ENCODE measurements around the gene MAGED2. TPM values are rescaled to one million over a fixed set of nuclear protein-coding genes. Genes with fewer than 3 reads are reported as not detected.
"Not testable (repeated sequence)": the region's sequence is repeated elsewhere in the genome, so short reads cannot be mapped to it uniquely, and the experiment has no call there.

The MAGED2 gene
- total and polyA plus RNA-seq, 4 donors: 370 to 725 (median 490) TPM

DNA sequence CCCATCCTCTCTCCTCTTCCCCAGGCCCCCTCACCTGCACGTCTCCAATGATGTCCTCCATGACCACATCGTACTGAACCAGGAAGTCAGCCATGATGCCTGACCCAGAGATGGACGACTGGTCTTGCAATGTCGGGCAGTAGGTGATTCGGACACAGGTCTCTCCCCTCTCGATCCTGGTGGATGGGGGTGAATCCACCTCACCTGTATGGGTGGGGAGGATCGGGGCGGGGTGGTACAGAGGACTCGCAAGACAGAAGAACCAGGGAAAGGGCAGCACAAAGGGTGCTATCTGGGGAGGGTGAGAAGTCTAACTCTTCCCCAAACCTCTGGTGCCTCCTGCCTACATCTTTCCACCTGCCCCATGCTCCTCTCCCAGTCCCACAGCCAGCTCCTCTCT is 19.1 kb upstream of the MAGED2 start:
- Histone ChIP-seq H3K4me3 (ENCODE audit: low read depth, low read length) (no peak overlapping the region), H3K27ac (ENCODE audit: low read depth, low read length) (peak overlapping the region; percentile 67), H3K4me1 (ENCODE audit: control insufficient read depth, insufficient read depth, low read length) (peaks cover 4% of the 10 kb centered on the region), H3K27me3 (ENCODE audit: control insufficient read depth, insufficient read depth, low read length) (no peaks in the 10 kb centered on the region), H3K36me3 (ENCODE audit: control insufficient read depth, insufficient read depth, low read length) (no peaks in the 10 kb centered on the region), H3K9me3 (ENCODE audit: control insufficient read depth, insufficient read depth, low read length) (peaks cover 2% of the 10 kb centered on the region)
- 80% methylated on average over 2 of the region's 9 CpGs for WGBS (ENCODE audit: insufficient coverage)
- DNase-seq (ENCODE audit: low read depth in 4 of 6, low spot score in 6 of 6): no peak

DNA sequence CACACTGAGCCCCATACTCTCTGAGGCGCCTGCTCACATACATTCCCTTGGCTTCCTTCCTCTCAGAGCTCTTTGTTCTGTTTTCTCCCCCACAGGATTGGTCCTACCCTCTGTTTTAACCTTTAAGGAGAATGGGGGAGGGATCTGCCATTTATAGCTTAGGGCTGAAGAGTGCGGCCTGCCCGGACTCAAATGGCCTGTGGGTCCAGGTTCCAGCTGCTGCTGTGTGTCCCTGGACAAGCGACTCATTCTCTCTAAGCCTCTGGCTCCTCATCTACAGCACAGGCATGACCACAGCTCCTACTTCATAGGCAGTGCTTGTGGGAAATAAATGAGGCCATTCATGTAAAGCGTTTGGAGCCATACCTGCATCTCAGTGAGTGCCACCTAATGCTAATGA is 18.1 kb upstream of the MAGED2 start:
- H3K4me1 ChIP-seq (ENCODE audit: control insufficient read depth, insufficient read depth, low read length); H3K4me3 ChIP-seq (ENCODE audit: low read depth, low read length); H3K9me3 ChIP-seq (ENCODE audit: control insufficient read depth, insufficient read depth, low read length); H3K36me3 ChIP-seq (ENCODE audit: control insufficient read depth, insufficient read depth, low read length); H3K27ac ChIP-seq (ENCODE audit: low read depth, low read length); H3K27me3 ChIP-seq (ENCODE audit: control insufficient read depth, insufficient read depth, low read length); DNase-seq (ENCODE audit: low read depth in 4 of 6, low spot score in 6 of 6): not testable (repeated sequence)
- no CpG with 5 or more reads among the region's 5 CpGs for WGBS (ENCODE audit: insufficient coverage)

DNA sequence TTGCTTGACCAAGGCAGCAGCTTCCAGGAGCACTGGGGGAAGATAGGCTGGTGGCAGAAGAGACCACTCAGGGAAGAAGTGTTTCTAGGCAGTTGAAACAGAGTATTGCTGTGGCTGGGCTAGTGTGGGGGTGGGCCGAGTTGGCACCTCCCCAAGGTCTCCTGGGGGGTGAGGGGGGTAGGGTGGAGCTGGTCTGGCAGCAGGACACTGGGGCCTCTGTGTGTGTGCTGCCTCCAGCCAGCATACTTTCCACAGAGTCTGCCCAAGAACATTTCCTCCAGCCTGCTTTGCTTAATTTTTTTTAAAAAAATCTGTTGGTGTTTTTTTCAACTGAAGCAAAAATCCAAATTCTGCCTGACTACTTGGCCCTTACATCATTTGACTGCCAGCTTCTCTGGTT is 13.5 kb upstream of the MAGED2 start:
- no peaks in the 10 kb centered on the region for H3K27me3 ChIP-seq (ENCODE audit: control insufficient read depth, insufficient read depth, low read length)
- H3K4me1 ChIP-seq (ENCODE audit: control insufficient read depth, insufficient read depth, low read length): no peaks in the 10 kb centered on the region
- no peak overlapping the region for H3K4me3 ChIP-seq (ENCODE audit: low read depth, low read length)
- H3K9me3 ChIP-seq (ENCODE audit: control insufficient read depth, insufficient read depth, low read length): no peaks in the 10 kb centered on the region
- H3K36me3 ChIP-seq (ENCODE audit: control insufficient read depth, insufficient read depth, low read length): no peaks in the 10 kb centered on the region
- 14% methylated on average over 1 of the region's 1 CpG for WGBS (ENCODE audit: insufficient coverage)
- DNase-seq (ENCODE audit: low read depth in 4 of 6, low spot score in 6 of 6): peak in 2 of 6 donors; percentile 1 to 43
- peak overlapping the region; percentile 49 for H3K27ac ChIP-seq (ENCODE audit: low read depth, low read length)

DNA sequence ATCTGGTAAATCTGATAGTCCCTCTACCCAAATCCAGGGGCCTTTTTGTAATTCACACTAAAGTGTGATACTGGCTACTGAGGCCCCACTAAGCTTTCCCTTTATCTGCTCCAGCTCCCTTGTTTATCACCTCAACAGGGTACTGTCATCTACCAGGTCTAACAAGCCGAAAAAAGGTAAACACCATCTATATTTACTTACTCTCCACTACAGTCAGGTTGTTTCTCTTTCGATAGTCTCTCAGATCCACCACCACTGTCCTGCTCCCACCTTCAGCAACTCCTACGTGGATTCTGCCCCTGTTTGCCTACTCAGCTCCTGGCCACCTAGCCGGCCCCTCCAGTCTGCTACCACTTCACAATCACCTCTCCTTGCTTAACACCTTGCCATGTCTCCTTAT is 12.8 kb upstream of the MAGED2 start:
- WGBS (ENCODE audit: insufficient coverage): 46% methylated on average over 3 of the region's 4 CpGs
- Histone ChIP-seq H3K27ac (ENCODE audit: low read depth, low read length) (peak overlapping the region; percentile 3), H3K36me3 (ENCODE audit: control insufficient read depth, insufficient read depth, low read length) (no peaks in the 10 kb centered on the region), H3K4me3 (ENCODE audit: low read depth, low read length) (no peak overlapping the region), H3K27me3 (ENCODE audit: control insufficient read depth, insufficient read depth, low read length) (no peaks in the 10 kb centered on the region), H3K9me3 (ENCODE audit: control insufficient read depth, insufficient read depth, low read length) (no peaks in the 10 kb centered on the region), H3K4me1 (ENCODE audit: control insufficient read depth, insufficient read depth, low read length) (no peaks in the 10 kb centered on the region)
- no peak for DNase-seq (ENCODE audit: low read depth in 4 of 6, low spot score in 6 of 6)

DNA sequence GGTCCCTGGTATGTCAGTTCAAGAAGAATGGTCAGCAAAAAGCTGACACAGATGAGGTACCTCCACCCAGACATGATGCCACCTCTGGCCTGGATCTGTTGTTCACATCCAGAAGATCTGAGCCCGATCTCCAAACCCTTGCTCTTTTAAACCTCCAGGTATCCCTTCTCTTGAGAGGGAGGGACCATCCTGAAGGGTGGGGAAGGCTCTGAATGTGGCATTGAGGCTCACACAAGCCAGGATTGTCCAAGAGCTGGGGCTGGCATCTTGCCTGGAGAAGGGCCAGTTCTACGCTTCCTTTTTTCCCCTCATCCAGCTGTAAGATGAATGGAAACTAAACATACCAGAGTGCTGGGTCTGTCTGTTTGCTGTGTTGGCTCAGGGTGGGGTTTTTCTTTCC is 9.4 kb upstream of the MAGED2 start, which contains the start of gene ITIH6:
TSS of gene ITIH6 (minus strand) at position 119 of the 400 bp plus-strand sequence. CDS start at position 74, 45 bp downstream.
- Histone ChIP-seq H3K27ac (ENCODE audit: low read depth, low read length) (no peak within 1 kb of the TSS), H3K4me1 (ENCODE audit: control insufficient read depth, insufficient read depth, low read length) (no peaks in the 10 kb centered on the region), H3K9me3 (ENCODE audit: control insufficient read depth, insufficient read depth, low read length) (no peaks in the 10 kb centered on the region), H3K36me3 (ENCODE audit: control insufficient read depth, insufficient read depth, low read length) (no peaks in the 10 kb centered on the region), H3K4me3 (ENCODE audit: low read depth, low read length) (no peak within 1 kb of the TSS), H3K27me3 (ENCODE audit: control insufficient read depth, insufficient read depth, low read length) (no peaks in the 10 kb centered on the region)
- WGBS (ENCODE audit: insufficient coverage): no CpG with 5 or more reads among the region's 2 CpGs
- DNase-seq (ENCODE audit: low read depth in 4 of 6, low spot score in 6 of 6): peak in 2 of 6 donors; percentile 12 to 32

DNA sequence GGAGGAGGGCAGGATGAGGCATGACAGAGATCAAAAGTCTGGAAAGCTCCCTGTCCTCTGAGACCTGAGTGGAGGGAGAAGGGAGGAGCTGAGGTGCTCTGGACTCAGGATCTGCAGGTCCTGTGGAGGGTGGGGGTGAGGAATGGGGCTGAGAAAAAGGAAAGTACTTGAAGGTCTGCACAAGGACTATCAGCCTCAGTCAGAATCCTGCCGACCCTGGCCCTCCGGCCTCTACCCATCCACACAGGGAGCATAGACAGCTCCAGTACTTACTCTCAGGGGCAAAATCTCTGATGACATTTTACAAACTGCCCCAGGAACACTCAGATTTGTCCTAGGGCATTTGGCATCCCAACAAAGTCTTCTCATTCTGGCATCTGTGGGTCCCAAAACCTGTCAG is 8.5 kb upstream of the MAGED2 start:
- Histone ChIP-seq H3K27me3 (ENCODE audit: control insufficient read depth, insufficient read depth, low read length) (no peaks in the 10 kb centered on the region), H3K36me3 (ENCODE audit: control insufficient read depth, insufficient read depth, low read length) (no peaks in the 10 kb centered on the region), H3K4me1 (ENCODE audit: control insufficient read depth, insufficient read depth, low read length) (no peaks in the 10 kb centered on the region), H3K9me3 (ENCODE audit: control insufficient read depth, insufficient read depth, low read length) (no peaks in the 10 kb centered on the region), H3K27ac (ENCODE audit: low read depth, low read length) (no peak overlapping the region), H3K4me3 (ENCODE audit: low read depth, low read length) (no peak overlapping the region)
- no peak for DNase-seq (ENCODE audit: low read depth in 4 of 6, low spot score in 6 of 6)
- 77% methylated on average over 2 of the region's 2 CpGs for WGBS (ENCODE audit: insufficient coverage)

DNA sequence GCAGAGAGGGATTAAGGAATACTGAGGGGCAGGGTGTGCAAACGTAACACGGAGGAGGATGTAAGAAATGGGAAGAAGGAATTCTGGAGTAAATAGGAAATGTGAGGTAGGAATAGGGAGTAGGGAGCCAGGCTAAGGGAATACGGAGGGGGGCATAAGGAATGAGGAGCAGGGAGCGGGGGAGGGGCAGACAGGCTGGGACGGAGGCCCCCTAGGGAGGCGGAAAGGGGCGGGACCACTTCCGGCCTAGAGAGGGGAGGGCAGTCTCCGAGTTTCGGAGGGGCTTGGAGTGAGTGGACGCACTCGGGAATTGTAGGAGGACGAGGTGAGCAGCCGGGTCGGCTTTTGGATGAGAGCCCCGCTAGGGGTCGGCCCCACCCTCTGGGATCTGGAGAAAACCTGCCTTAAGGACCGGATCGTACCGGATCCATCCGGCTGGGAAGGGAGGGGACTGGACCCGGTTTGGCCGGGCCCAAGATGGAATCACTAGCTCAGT is 612 bp downstream of the MAGED2 start:
- Histone ChIP-seq H3K4me3 (ENCODE audit: low read depth, low read length) (peak overlapping the region; percentile 65), H3K36me3 (ENCODE audit: control insufficient read depth, insufficient read depth, low read length) (peaks cover 21% of the 10 kb centered on the region), H3K27me3 (ENCODE audit: control insufficient read depth, insufficient read depth, low read length) (no peaks in the 10 kb centered on the region), H3K27ac (ENCODE audit: low read depth, low read length) (peak overlapping the region; percentile 95), H3K9me3 (ENCODE audit: control insufficient read depth, insufficient read depth, low read length) (no peaks in the 10 kb centered on the region), H3K4me1 (ENCODE audit: control insufficient read depth, insufficient read depth, low read length) (peaks cover 18% of the 10 kb centered on the region)
- 33% methylated on average over 23 of the region's 23 CpGs for WGBS (ENCODE audit: insufficient coverage)
- peak; percentile 63 to 96 (median 73) for DNase-seq (ENCODE audit: low read depth in 4 of 6, low spot score in 6 of 6)

DNA sequence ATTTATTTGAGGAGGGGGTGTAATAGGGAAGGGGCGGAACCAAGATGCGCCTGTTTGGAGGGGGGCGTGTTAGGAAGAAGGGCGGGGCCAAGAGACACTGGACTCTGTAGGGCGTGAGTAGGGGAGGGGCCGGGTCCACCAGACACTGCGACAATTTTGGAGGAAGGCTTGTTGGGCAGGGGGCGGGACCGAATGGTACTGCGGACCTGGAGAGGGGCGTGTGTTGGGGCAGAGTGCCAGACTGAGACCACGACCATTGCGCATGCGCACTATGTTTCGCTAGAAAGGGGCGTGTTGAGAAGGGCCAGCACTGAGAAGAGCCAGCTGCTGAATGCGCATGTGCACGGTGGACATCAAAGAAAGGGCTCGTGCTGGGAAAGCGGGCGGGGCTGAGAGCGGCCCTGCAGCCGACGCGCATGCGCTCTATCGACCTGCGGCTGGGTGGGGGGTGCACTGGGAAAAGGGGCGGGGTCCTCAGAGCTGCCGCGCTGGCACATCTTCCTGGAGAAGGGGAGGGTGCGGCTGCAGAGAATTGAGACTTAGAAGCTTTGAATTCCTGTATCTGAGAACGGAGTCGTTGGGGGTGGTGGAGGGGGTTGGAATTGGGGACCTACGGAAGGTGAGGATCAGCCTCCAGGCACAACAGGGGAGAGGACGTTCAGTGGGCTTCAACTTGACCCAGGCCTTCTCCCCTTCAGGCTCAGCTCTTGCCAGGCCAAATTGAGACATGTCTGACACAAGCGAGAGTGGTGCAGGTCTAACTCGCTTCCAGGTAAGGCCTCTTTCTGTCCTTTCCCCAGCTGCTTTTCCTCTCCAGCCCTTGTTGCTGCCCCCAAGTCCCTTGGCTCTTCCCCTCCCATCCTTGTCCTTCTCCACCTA is 1.3 kb downstream of the MAGED2 start:
- peak overlapping the region; percentile 95 for H3K27ac ChIP-seq (ENCODE audit: low read depth, low read length)
- WGBS (ENCODE audit: insufficient coverage): 33% methylated on average over 38 of the region's 38 CpGs
- DNase-seq (ENCODE audit: low read depth in 4 of 6, low spot score in 6 of 6): peak; percentile 91 to 99 (median 93)
- no peaks in the 10 kb centered on the region for H3K9me3 ChIP-seq (ENCODE audit: control insufficient read depth, insufficient read depth, low read length)
- no peaks in the 10 kb centered on the region for H3K27me3 ChIP-seq (ENCODE audit: control insufficient read depth, insufficient read depth, low read length)
- peaks cover 23% of the 10 kb centered on the region for H3K36me3 ChIP-seq (ENCODE audit: control insufficient read depth, insufficient read depth, low read length)
- H3K4me1 ChIP-seq (ENCODE audit: control insufficient read depth, insufficient read depth, low read length): peaks cover 18% of the 10 kb centered on the region
- peak overlapping the region; percentile 65 for H3K4me3 ChIP-seq (ENCODE audit: low read depth, low read length)

DNA sequence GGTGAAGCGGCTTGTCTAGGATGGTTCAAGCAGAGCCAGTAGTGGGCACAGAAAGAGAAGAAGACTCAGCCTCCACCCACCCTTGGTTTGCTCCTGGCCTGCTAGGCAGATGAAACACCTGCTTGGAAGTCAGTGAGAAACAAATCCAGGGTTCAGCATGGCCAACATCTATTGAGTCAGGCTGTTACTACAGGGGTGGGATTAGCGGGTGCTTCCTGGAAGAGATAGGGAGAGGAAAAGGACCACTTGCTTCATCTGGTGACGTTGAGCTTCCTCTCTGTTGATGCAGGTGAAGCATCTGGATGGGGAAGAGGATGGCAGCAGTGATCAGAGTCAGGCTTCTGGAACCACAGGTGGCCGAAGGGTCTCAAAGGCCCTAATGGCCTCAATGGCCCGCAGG is 3.0 kb downstream of the MAGED2 start:
- DNase-seq (ENCODE audit: low read depth in 4 of 6, low spot score in 6 of 6): no peak
- Histone ChIP-seq H3K36me3 (ENCODE audit: control insufficient read depth, insufficient read depth, low read length) (peaks cover 38% of the 10 kb centered on the region), H3K9me3 (ENCODE audit: control insufficient read depth, insufficient read depth, low read length) (no peaks in the 10 kb centered on the region), H3K27ac (ENCODE audit: low read depth, low read length) (no peak overlapping the region), H3K4me3 (ENCODE audit: low read depth, low read length) (no peak overlapping the region), H3K4me1 (ENCODE audit: control insufficient read depth, insufficient read depth, low read length) (peaks cover 18% of the 10 kb centered on the region), H3K27me3 (ENCODE audit: control insufficient read depth, insufficient read depth, low read length) (no peaks in the 10 kb centered on the region)
- 70% methylated on average over 5 of the region's 5 CpGs for WGBS (ENCODE audit: insufficient coverage)

Data from spinal cord (tissue), 10 donors.